ENCODE measurements around the gene PSAP.

The PSAP gene

GRCh38 chr10:71774916-71775702 lies 75.9 kb downstream of the PSAP start:
- 70% methylated on average over 3 of the region's 3 CpGs for WGBS
- H3K27ac ChIP-seq (ENCODE audit: low read depth, low read length), result no peak overlapping the region
- H3K4me3 ChIP-seq (ENCODE audit: low read length), result no peak overlapping the region
- H3K9me3 ChIP-seq (ENCODE audit: insufficient read depth, low read depth, low read length), result 0 out of 2 replicates have a peak, but pooled peaks cover 2% of the 10 kb centered on the region
- peaks cover 27% of the 10 kb centered on the region for H3K27me3 ChIP-seq (ENCODE audit: insufficient read depth, low read length)
- no peaks in the 10 kb centered on the region for H3K36me3 ChIP-seq (ENCODE audit: insufficient read depth, low read length)
- H3K9ac ChIP-seq (ENCODE audit: low read depth, low read length), result no peak overlapping the region
- 0 out of 2 replicates have a peak, but pooled peaks cover 3% of the 10 kb centered on the region for H3K4me1 ChIP-seq (ENCODE audit: insufficient read depth, low read length)

DNA sequence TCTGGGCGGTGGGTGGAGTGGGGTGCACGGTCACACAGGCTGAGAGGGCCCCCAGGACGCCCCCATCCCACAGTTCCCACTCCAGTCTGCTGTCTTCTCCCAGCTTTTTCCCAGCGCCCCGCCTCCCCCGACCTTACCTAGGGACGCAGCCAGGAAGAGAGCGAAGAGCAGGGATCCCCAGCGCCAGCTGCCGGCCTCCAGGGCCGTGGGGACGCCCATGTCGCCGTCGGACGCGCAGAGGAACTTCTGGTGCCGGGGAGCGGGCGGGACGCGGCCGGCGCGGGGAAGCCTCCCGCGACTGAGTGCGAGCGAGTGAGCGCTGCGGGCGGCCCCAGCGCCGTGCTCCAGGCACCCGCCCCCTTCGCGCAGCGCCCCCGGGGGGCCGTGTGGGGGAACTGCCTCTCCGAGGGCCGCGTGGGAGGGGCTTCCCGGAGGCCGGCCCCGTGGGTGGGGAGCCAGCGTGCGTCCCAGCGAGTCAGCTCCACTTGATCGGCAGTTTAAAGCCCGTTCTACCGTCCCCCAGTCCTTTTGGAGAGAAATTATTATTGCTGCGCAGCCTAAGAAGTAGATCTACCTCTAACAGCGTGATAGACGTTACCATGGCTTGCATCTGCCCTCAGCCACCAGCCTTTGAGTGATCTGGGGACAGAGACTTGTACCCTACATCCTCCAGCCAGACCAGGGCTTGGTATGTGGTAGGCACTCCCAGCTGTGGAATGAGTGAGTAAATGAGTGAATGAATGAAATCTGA lies 77.7 kb downstream of the PSAP start, which contains the start of gene VSIR:
TSS of gene VSIR (minus strand) at position 300 of the 751 bp plus-strand sequence. CDS start at position 219, 81 bp downstream.
- Histone ChIP-seq H3K4me1 (ENCODE audit: insufficient read depth, low read length) (0 out of 2 replicates have a peak, but pooled peaks cover 3% of the 10 kb centered on the region), H3K9ac (ENCODE audit: low read depth, low read length) (no peak within 1 kb of the TSS; the same call in 1 of the 2 replicates), H3K9me3 (ENCODE audit: insufficient read depth, low read depth, low read length) (0 out of 2 replicates have a peak, but pooled peaks cover 2% of the 10 kb centered on the region), H3K27ac (ENCODE audit: low read depth, low read length) (no peak within 1 kb of the TSS), H3K4me3 (ENCODE audit: low read length) (peak within 1 kb of the TSS; percentile 59), H3K27me3 (ENCODE audit: insufficient read depth, low read length) (peaks cover 27% of the 10 kb centered on the region), H3K36me3 (ENCODE audit: insufficient read depth, low read length) (no peaks in the 10 kb centered on the region)
- 7% methylated on average over 55 of the region's 55 CpGs for WGBS

DNA sequence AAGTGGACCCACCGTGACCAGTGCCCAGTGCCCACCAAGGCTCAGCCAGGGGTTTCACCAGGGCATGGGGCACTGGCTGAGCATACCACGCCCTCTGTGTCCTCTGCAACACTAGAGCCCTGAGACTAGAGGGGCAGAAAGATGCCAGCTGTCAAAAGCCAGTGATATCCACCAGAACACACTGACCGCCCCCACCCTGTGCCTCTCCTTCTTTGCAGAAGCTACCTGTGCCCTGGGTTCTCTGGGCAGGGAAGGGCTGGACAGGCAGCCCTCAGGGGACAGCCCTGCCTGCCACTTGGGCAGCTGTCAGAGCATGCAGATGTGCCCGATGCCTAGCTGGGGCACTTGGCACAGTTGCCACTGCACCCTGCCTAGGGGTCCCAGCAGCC lies 78.2 kb downstream of the PSAP start:
- Histone ChIP-seq H3K27me3 (ENCODE audit: insufficient read depth, low read length) (peaks cover 27% of the 10 kb centered on the region), H3K27ac (ENCODE audit: low read depth, low read length) (no peak overlapping the region), H3K4me1 (ENCODE audit: insufficient read depth, low read length) (0 out of 2 replicates have a peak, but pooled peaks cover 3% of the 10 kb centered on the region), H3K9me3 (ENCODE audit: insufficient read depth, low read depth, low read length) (0 out of 2 replicates have a peak, but pooled peaks cover 2% of the 10 kb centered on the region), H3K9ac (ENCODE audit: low read depth, low read length) (no peak overlapping the region; the same call in 1 of the 2 replicates), H3K36me3 (ENCODE audit: insufficient read depth, low read length) (no peaks in the 10 kb centered on the region), H3K4me3 (ENCODE audit: low read length) (peak overlapping the region; percentile 59)
- WGBS, result 84% methylated on average over 4 of the region's 4 CpGs

- H3K27me3 ChIP-seq (ENCODE audit: insufficient read depth, low read length), result peaks cover 27% of the 10 kb centered on the region
- no peak overlapping the region for H3K9ac ChIP-seq (ENCODE audit: low read depth, low read length)
- no peaks in the 10 kb centered on the region for H3K9me3 ChIP-seq (ENCODE audit: insufficient read depth, low read depth, low read length)
- H3K27ac ChIP-seq (ENCODE audit: low read depth, low read length), result no peak overlapping the region
- no peak overlapping the region for H3K4me3 ChIP-seq (ENCODE audit: low read length)
- 68% methylated on average over 2 of the region's 2 CpGs for WGBS
- 0 out of 2 replicates have a peak, but pooled peaks cover 3% of the 10 kb centered on the region for H3K4me1 ChIP-seq (ENCODE audit: insufficient read depth, low read length)
- no peaks in the 10 kb centered on the region for H3K36me3 ChIP-seq (ENCODE audit: insufficient read depth, low read length)
Observed at GRCh38 chr10:71771821-71772617, 79.0 kb downstream of the PSAP start.

DNA sequence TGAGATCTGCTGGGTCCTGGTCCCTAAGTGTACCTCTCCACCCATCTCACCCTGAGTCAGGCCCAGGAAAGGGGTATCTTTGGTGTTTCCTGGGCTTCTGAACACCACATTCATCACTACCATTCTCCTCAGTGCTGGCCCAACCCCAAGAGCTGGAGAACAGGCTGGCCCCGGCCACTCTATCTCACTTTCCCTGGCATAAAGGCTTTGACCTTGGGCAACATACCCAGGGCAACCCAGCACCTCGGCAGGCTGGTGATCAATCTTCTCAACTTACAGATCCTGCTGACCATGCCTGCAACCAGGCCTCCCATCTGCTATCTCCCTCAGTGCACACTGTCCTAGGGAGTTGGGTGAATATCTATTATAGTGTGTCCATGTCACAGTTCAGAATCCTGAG lies 79.8 kb downstream of the PSAP start:
- Histone ChIP-seq H3K4me3 (ENCODE audit: low read length) (no peak overlapping the region), H3K4me1 (ENCODE audit: insufficient read depth, low read length) (0 out of 2 replicates have a peak, but pooled peaks cover 3% of the 10 kb centered on the region), H3K9me3 (ENCODE audit: insufficient read depth, low read depth, low read length) (no peaks in the 10 kb centered on the region), H3K9ac (ENCODE audit: low read depth, low read length) (no peak overlapping the region), H3K27me3 (ENCODE audit: insufficient read depth, low read length) (peaks cover 27% of the 10 kb centered on the region), H3K36me3 (ENCODE audit: insufficient read depth, low read length) (no peaks in the 10 kb centered on the region), H3K27ac (ENCODE audit: low read depth, low read length) (no peak overlapping the region)
- 82% methylated on average over 2 of the region's 2 CpGs for WGBS

GRCh38 chr10:71770789-71771188 lies 80.3 kb downstream of the PSAP start:
- Histone ChIP-seq H3K9me3 (ENCODE audit: insufficient read depth, low read depth, low read length) (no peaks in the 10 kb centered on the region), H3K36me3 (ENCODE audit: insufficient read depth, low read length) (no peaks in the 10 kb centered on the region), H3K27me3 (ENCODE audit: insufficient read depth, low read length) (peaks cover 27% of the 10 kb centered on the region), H3K27ac (ENCODE audit: low read depth, low read length) (no peak overlapping the region), H3K4me1 (ENCODE audit: insufficient read depth, low read length) (0 out of 2 replicates have a peak, but pooled peaks cover 3% of the 10 kb centered on the region), H3K4me3 (ENCODE audit: low read length) (no peak overlapping the region), H3K9ac (ENCODE audit: low read depth, low read length) (no peak overlapping the region)
- WGBS, result 91% methylated on average over 3 of the region's 3 CpGs

DNA sequence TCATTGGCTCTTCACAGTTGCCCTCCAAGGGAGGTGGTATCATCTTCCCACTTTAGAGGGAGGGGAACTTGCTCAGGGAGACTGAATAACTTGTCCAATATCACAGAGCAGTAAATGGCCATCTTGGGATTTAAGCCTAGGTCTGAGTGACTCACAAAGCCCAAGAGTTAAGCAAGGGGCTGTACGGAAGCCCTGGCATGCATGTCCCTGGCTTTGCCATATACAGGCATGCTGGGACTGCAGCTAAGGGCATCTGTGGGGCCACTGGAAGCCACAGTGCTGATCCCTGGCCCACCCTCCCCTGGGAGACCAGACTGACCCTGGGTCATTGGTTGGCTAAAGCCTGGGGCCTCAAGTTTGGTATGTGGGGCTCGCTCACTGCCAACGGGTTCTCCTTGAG lies 80.8 kb downstream of the PSAP start:
- Histone ChIP-seq H3K4me3 (ENCODE audit: low read length) (no peak overlapping the region), H3K27me3 (ENCODE audit: insufficient read depth, low read length) (peaks cover 27% of the 10 kb centered on the region), H3K9ac (ENCODE audit: low read depth, low read length) (no peak overlapping the region), H3K36me3 (ENCODE audit: insufficient read depth, low read length) (no peaks in the 10 kb centered on the region), H3K9me3 (ENCODE audit: insufficient read depth, low read depth, low read length) (no peaks in the 10 kb centered on the region), H3K27ac (ENCODE audit: low read depth, low read length) (no peak overlapping the region), H3K4me1 (ENCODE audit: insufficient read depth, low read length) (0 out of 2 replicates have a peak, but pooled peaks cover 3% of the 10 kb centered on the region)
- WGBS, result 97% methylated on average over 3 of the region's 3 CpGs

GRCh38 chr10:71769279-71769823 lies 81.7 kb downstream of the PSAP start:
- H3K36me3 ChIP-seq (ENCODE audit: insufficient read depth, low read length), result no peaks in the 10 kb centered on the region
- peaks cover 26% of the 10 kb centered on the region for H3K27me3 ChIP-seq (ENCODE audit: insufficient read depth, low read length)
- no peak overlapping the region for H3K9ac ChIP-seq (ENCODE audit: low read depth, low read length)
- no peak overlapping the region for H3K27ac ChIP-seq (ENCODE audit: low read depth, low read length)
- no peaks in the 10 kb centered on the region for H3K9me3 ChIP-seq (ENCODE audit: insufficient read depth, low read depth, low read length)
- 97% methylated on average over 2 of the region's 5 CpGs for whole genome bisulfite sequencing
- no peak overlapping the region for H3K4me3 ChIP-seq (ENCODE audit: low read length)
- H3K4me1 ChIP-seq (ENCODE audit: insufficient read depth, low read length), result 0 out of 2 replicates have a peak, but pooled peaks cover 3% of the 10 kb centered on the region

DNA sequence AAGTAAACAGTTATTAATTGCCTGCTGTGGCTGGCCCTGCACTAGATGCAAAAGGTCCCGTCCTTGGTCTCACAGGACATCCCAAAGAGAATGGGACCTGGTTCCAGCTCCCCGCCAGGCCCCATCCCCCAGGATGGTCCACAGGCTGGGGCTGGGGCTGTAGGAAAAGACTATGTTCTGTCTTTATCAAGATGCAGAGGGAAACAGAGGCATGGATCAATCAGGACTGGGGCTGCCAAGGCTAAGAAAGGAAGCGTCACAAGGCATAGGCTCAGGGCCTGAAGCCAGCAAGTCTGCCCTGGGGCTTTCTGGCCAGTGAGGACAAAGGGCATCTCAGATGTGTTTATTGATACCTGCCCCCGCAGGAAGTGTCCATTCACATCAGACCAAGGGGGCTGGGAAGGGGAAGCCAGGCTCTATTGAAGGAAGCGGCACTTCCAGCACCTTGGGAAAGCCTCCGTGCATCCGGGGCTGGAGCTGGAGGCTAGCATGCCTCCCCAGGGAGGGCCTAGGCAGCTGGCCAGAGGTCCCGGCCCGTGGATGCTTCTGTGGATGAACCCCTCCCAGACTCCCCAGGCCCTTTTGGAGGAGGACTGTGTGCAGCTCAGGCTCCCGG lies 83.5 kb downstream of the PSAP start:
- Histone ChIP-seq H3K36me3 (ENCODE audit: insufficient read depth, low read length) (no peaks in the 10 kb centered on the region), H3K27ac (ENCODE audit: low read depth, low read length) (no peak overlapping the region)
- WGBS, result 77% methylated on average over 10 of the region's 10 CpGs

GRCh38 chr10:71766717-71767419 lies 84.2 kb downstream of the PSAP start:
- Histone ChIP-seq H3K9me3 (ENCODE audit: insufficient read depth, low read depth, low read length) (no peaks in the 10 kb centered on the region), H3K27me3 (ENCODE audit: insufficient read depth, low read length) (peaks cover 2% of the 10 kb centered on the region), H3K4me1 (ENCODE audit: insufficient read depth, low read length) (no peaks in the 10 kb centered on the region), H3K9ac (ENCODE audit: low read depth, low read length) (no peak overlapping the region), H3K36me3 (ENCODE audit: insufficient read depth, low read length) (no peaks in the 10 kb centered on the region), H3K27ac (ENCODE audit: low read depth, low read length) (no peak overlapping the region), H3K4me3 (ENCODE audit: low read length) (no peak overlapping the region)
- WGBS, result 90% methylated on average over 10 of the region's 10 CpGs

More for the DNA sequence above, 83.5 kb downstream of the PSAP start:
- no peak overlapping the region for H3K9ac ChIP-seq (ENCODE audit: low read depth, low read length)
- H3K9me3 ChIP-seq (ENCODE audit: insufficient read depth, low read depth, low read length), result no peaks in the 10 kb centered on the region
- no peaks in the 10 kb centered on the region for H3K4me1 ChIP-seq (ENCODE audit: insufficient read depth, low read length)
- H3K27me3 ChIP-seq (ENCODE audit: insufficient read depth, low read length), result peaks cover 9% of the 10 kb centered on the region
- no peak overlapping the region for H3K4me3 ChIP-seq (ENCODE audit: low read length)

Measured in HUES64 (cell line).